Measurements from ENCODE around the gene KRT6C.

The KRT6C gene

DNA sequence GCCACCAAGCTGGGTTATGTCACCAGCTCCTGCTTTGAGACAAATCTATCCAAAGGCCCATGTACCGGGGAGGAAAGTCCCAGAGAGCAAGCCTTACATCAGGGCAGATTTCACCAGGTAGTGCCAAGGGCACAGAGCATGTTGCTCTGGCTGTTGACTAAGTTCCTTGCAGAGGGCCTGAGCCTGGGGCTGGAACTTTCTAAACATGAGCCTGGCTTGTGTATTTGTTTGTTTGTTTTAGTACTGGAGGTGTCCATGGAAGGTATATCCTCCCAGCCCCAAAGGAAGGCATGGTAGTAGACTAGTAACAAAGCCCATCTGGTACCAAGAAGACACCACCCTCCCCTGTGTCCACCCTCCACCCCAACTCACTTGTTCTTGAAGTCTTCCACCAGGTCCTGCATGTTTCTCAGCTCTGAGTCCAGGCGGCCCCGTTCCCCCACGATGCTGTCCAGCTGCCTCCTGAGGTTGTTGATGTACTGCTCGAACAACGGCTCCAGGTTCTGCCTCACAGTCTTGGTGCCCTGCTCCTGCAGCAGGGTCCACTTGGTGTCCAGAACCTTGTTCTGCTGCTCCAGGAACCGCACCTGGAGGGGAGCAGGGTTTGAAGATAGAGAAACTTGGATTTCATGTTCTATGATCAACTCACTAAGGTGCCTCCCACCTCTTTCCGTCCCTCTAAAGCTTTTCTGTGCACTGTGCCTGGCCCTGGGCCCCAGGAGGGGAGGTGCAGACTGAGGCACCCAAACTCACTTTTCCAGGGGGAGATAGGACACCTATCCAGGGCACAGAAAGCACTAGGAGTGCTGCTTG, 45.2 kb upstream of the KRT6C start:
- DNase-seq (ENCODE audit: low read depth), result no peak
- H3K4me3 ChIP-seq (ENCODE audit: low read depth, low read length), result no peak overlapping the region
- TF ChIP-seq, protein P1, sequence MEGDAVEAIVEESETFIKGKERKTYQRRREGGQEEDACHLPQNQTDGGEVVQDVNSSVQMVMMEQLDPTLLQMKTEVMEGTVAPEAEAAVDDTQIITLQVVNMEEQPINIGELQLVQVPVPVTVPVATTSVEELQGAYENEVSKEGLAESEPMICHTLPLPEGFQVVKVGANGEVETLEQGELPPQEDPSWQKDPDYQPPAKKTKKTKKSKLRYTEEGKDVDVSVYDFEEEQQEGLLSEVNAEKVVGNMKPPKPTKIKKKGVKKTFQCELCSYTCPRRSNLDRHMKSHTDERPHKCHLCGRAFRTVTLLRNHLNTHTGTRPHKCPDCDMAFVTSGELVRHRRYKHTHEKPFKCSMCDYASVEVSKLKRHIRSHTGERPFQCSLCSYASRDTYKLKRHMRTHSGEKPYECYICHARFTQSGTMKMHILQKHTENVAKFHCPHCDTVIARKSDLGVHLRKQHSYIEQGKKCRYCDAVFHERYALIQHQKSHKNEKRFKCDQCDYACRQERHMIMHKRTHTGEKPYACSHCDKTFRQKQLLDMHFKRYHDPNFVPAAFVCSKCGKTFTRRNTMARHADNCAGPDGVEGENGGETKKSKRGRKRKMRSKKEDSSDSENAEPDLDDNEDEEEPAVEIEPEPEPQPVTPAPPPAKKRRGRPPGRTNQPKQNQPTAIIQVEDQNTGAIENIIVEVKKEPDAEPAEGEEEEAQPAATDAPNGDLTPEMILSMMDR (conservative IDR thresholded peaks at IDR 0.05; ENCODE audit: low read depth, low read length), result no peak

DNA sequence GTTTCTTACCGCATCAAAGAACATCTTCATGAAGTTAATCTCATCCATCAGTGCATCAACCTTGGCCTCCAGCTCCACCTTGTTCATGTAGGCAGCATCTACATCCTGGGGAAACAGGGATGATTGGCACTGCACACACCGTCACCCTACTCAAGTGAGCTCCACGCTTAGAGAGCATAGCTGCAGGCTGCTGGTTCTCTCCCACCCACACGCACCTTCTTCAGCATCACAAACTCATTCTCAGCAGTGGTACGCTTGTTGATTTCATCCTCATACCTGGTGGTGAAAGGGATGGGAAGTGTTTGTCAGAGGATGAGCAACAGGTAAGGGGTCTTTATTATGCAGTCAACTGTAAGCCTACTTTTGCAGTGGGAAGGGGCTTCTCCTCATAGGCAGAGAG, 44.3 kb upstream of the KRT6C start:
- TF ChIP-seq, protein P1 (conservative IDR thresholded peaks at IDR 0.05; ENCODE audit: low read depth, low read length), result no peak
- DNase-seq (ENCODE audit: low read depth), result no peak
- no peak overlapping the region for H3K4me3 ChIP-seq (ENCODE audit: low read depth, low read length)

DNA sequence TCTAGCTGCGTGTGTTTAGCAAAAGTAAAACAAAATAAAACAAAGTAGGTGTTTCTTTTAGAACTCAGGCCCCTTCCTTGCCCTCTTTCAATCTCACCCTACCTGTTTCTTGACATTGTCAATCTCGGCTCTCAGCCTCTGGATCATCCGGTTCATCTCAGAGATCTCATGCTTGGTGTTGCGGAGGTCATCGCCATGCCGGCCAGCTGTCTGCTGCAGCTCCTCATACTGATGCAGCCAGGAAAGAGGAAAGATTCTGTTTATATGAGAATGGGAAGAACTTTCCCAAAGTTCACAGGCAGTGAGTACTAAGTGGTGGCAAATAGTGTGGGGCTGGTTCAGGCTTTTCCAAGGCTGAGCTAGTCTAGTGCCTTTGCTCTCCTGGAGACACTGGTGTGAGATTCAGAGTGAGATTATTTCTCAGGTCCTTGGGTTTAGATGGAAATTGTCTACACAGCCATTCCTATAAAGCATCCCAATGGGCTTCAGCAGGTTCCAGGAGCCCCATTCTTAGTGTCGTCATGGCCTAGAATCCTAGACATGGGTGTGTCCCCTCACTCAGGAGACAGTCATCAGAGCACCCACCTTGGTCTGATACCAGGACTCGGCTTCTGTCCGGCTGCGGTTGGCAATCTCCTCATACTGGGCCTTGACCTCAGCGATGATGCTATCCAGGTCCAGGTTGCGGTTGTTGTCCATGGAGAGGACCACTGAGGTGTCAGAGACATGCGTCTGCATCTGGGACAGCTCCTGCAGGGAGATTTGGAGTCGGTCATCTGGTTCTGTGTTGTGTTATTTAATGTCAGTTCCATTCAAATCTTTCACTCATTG, 43.6 kb upstream of the KRT6C start:
- H3K4me3 ChIP-seq (ENCODE audit: low read depth, low read length), result no peak overlapping the region
- TF ChIP-seq, protein P1 (conservative IDR thresholded peaks at IDR 0.05; ENCODE audit: low read depth, low read length), result no peak
- no peak for DNase-seq (ENCODE audit: low read depth)

DNA sequence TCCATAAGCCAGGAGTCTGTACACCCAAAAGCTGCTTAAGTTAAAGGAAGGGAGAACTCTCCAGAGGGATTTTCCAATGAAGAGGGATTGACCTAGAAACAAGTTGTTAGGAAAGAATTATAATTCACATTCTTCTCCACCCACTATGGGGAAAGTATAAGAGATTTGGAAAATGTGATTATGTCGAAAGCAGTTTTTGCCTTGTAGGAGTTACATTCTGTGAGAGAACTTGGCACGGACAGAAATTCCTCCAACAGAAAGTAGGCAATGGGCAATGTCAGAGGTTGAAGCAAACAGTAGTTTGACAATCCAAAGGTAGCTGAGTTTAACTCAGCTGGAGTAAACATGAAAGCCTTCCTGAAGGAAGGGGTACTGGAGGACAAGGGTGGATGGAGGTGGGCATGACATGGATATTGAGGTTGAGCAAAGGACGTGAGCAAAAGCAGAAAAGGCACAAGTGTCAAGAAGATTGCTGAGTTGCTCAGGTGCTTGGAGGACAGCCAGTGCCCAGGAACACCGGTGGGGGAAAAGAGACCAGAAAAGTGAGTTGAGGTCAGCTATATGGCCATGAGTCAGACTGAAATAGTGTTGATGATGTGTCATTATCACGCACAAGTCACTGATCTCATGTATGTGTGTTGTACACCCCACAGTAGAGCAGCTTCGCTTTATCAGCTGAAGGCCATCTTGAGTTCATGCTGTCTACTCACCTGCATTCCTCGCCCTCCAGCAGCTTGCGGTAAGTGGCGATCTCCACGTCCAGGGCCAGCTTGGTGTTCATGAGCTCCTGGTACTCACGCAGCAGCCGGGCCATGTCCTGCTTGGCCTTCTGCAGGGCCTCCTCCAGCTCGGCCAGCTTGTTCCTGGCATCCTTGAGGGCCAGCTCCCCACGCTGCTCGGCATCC, 42.6 kb upstream of the KRT6C start:
- TF ChIP-seq, protein P1 (conservative IDR thresholded peaks at IDR 0.05; ENCODE audit: low read depth, low read length), result no peak
- no peak overlapping the region for H3K4me3 ChIP-seq (ENCODE audit: low read depth, low read length)
- DNase-seq (ENCODE audit: low read depth), result no peak

- TF ChIP-seq, protein P1 (conservative IDR thresholded peaks at IDR 0.05; ENCODE audit: low read depth, low read length), result no peak
- no peak for DNase-seq (ENCODE audit: low read depth)
- no peak overlapping the region for H3K4me3 ChIP-seq (ENCODE audit: low read depth, low read length)
Measured at GRCh38 chr12:52515319-52515646, 41.7 kb upstream of the KRT6C start.

DNA sequence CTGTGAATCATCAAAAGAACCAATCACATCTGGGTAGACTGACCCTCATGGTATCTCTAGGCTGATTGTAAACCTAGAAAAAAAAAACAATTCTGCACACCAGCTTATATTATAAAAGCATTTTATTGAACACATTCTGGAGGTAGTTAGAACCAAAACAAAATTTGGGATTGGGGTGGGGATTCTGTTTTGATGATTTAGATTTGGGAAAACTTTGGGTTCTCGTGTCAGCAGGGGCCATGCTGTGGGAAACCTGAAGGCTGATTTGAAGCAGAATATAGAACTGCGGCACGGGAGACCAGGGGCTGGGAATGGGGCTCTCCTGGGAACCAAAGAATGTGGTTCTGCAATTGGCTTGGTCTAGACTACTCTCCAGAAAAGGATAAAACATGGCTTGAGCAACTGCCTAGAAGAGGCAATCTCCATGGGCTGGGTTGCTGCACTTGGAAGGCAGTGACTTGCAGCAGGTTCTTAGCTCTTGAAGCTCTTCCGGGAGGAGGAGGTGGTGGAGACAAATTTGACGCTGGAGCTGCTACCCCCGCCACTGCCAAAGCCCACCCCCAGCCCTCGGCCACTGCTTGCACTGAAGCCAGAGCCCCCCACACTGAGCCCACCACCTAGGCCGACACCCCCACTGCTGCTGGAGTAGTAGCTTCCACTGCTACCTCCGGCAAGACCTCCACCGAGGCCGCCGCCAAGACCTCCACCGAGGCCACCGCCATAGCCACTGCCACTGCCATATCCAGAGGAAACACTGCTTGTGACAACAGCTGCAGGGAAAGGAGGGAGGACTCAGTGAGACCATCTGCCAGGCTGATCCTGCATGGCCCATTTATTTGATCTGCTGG, 41.1 kb upstream of the KRT6C start:
- no peak for DNase-seq (ENCODE audit: low read depth)
- TF ChIP-seq, protein P1 (conservative IDR thresholded peaks at IDR 0.05; ENCODE audit: low read depth, low read length), result no peak
- H3K4me3 ChIP-seq (ENCODE audit: low read depth, low read length), result no peak overlapping the region
